Choroid plexus epithelial cell (primary cell): ENCODE measurements around the gene MOV10L1.

Experiments used
- DNase-seq: peaks from one replicate; pipeline ENCODE4 v3.0.0-alpha.2; 2010; ENCODE audit warnings: low read depth
- H3K4me3 ChIP-seq: 2 replicates; pipeline ENCODE4 v1.5.1; 2011; ENCODE audit warnings: low read depth, mild to moderate bottlenecking, control low read depth, low read length, moderate library complexity
- CTCF ChIP-seq: conservative IDR thresholded peaks from 2 replicates; pipeline ENCODE4 v1.5.1; 2011; ENCODE audit warnings: low read depth, mild to moderate bottlenecking, control low read depth, inconsistent platforms, low read length, moderate library complexity

The MOV10L1 gene

GRCh38 chr22:50150161-50151129 lies 60.6 kb downstream of the MOV10L1 start:
- no peak overlapping the region for H3K4me3 ChIP-seq
- DNase-seq, result no peak
- no peak for TF ChIP-seq CTCF

GRCh38 chr22:50151571-50152537 lies 62.0 kb downstream of the MOV10L1 start:
- no peak for DNase-seq
- H3K4me3 ChIP-seq, result no peak overlapping the region
- TF ChIP-seq CTCF, result no peak

- no peak for DNase-seq
- TF ChIP-seq CTCF, result no peak
- no peak overlapping the region for H3K4me3 ChIP-seq
Observed at GRCh38 chr22:50153056-50153755, 63.4 kb downstream of the MOV10L1 start.

- no peak overlapping the region for H3K4me3 ChIP-seq
- TF ChIP-seq CTCF, result no peak
- no peak for DNase-seq
Observed at GRCh38 chr22:50153756-50154140, 63.9 kb downstream of the MOV10L1 start.

GRCh38 chr22:50157709-50158375 lies 68.0 kb downstream of the MOV10L1 start:
- no peak for DNase-seq
- no peak overlapping the region for H3K4me3 ChIP-seq
- no peak for TF ChIP-seq CTCF

- no peak for TF ChIP-seq CTCF
- no peak overlapping the region for H3K4me3 ChIP-seq
Observed at GRCh38 chr22:50160947-50161346, 71.1 kb downstream of the MOV10L1 start.

More at GRCh38 chr22:50160947-50161346, 71.1 kb downstream of the MOV10L1 start:
- DNase-seq, result no peak
